H9 (cell line): ENCODE measurements around the gene MRPL40. TPM values are rescaled to one million over a fixed set of nuclear protein-coding genes. Genes with fewer than 3 reads are reported as not detected.

Source experiments
- DNase-seq: peaks from one replicate; pipeline ENCODE4 v3.0.0-alpha.2; 2017
- H2AFZ ChIP-seq: one replicate; pipeline ENCODE4 v1.6.1; 2013; ENCODE audit warnings: mild to moderate bottlenecking, low read length, control low read depth, moderate library complexity
- H2AK5ac ChIP-seq: 2 replicates; pipeline ENCODE4 v1.6.1; 2013; ENCODE audit warnings: low read length, control low read depth, mixed read lengths; ENCODE audit not compliant: insufficient read length
- H2BK120ac ChIP-seq: one replicate; pipeline ENCODE4 v1.6.1; 2013; ENCODE audit warnings: low read depth, mild to moderate bottlenecking, low read length, control low read depth, inconsistent platforms; ENCODE audit not compliant: poor library complexity, severe bottlenecking
- H2BK12ac ChIP-seq: 2 replicates; pipeline ENCODE4 v1.6.1; 2013; ENCODE audit warnings: low read length, control low read depth, mixed read lengths, low read depth; ENCODE audit not compliant: insufficient read length
- H2BK15ac ChIP-seq: 2 replicates; pipeline ENCODE4 v1.6.1; 2013; ENCODE audit warnings: low read depth, low read length, control low read depth
- H2BK20ac ChIP-seq: one replicate; pipeline ENCODE4 v1.6.1; 2013; ENCODE audit warnings: low read depth, mild to moderate bottlenecking, low read length, control low read depth, inconsistent platforms; ENCODE audit not compliant: poor library complexity, severe bottlenecking
- H2BK5ac ChIP-seq: 2 replicates; pipeline ENCODE4 v1.6.1; 2013; ENCODE audit warnings: low read length, control low read depth, mixed read lengths; ENCODE audit not compliant: insufficient read length
- H3K14ac ChIP-seq: 2 replicates; pipeline ENCODE4 v1.6.1; 2013; ENCODE audit warnings: low read length, control low read depth; ENCODE audit not compliant: insufficient read depth
- H3K18ac ChIP-seq: 2 replicates; pipeline ENCODE4 v1.6.1; 2013; ENCODE audit warnings: low read depth, mild to moderate bottlenecking, mixed read lengths, low read length, control low read depth; ENCODE audit not compliant: insufficient read length
- H3K23ac ChIP-seq: 2 replicates; pipeline ENCODE4 v1.6.1; 2013; ENCODE audit warnings: low read length, control low read depth, mixed read lengths, low read depth; ENCODE audit not compliant: insufficient read length
- H3K23me2 ChIP-seq: 2 replicates; pipeline ENCODE4 v1.6.1; 2013; ENCODE audit warnings: low read depth, mild to moderate bottlenecking, mixed read lengths, low read length, control low read depth; ENCODE audit not compliant: insufficient read length, poor library complexity, severe bottlenecking
- H3K27ac ChIP-seq: 2 replicates; pipeline ENCODE4 v1.5.1; 2013; ENCODE audit warnings: low read length, control low read depth, mixed read lengths, low read depth; ENCODE audit not compliant: insufficient read length
- H3K27me3 ChIP-seq: 2 replicates; pipeline ENCODE4 v1.6.1; 2013; ENCODE audit warnings: low read length, control low read depth, inconsistent platforms; ENCODE audit not compliant: insufficient read depth
- H3K4ac ChIP-seq: 2 replicates; pipeline ENCODE4 v1.6.1; 2013; ENCODE audit warnings: low read depth, mild to moderate bottlenecking, control low read depth, inconsistent platforms, low read length, moderate library complexity
- H3K4me1 ChIP-seq: 2 replicates; pipeline ENCODE4 v1.6.1; 2013; ENCODE audit warnings: low read length, control low read depth, inconsistent platforms; ENCODE audit not compliant: insufficient read depth
- H3K4me2 ChIP-seq: 2 replicates; pipeline ENCODE4 v1.6.1; 2013; ENCODE audit warnings: low read length, control low read depth, mixed read lengths; ENCODE audit not compliant: insufficient read length, insufficient read depth
- H3K56ac ChIP-seq: 2 replicates; pipeline ENCODE4 v1.6.1; 2013; ENCODE audit warnings: low read depth, mild to moderate bottlenecking, mixed read lengths, low read length, control low read depth; ENCODE audit not compliant: insufficient read length
- H3K79me1 ChIP-seq: 2 replicates; pipeline ENCODE4 v1.6.1; 2013; ENCODE audit warnings: low read depth, mild to moderate bottlenecking, moderate library complexity, low read length, control low read depth, inconsistent platforms; ENCODE audit not compliant: insufficient read depth, poor library complexity, severe bottlenecking
- H3K79me2 ChIP-seq: 2 replicates; pipeline ENCODE4 v1.6.1; 2013; ENCODE audit warnings: low read length, control low read depth, inconsistent platforms; ENCODE audit not compliant: insufficient read depth
- H3K9ac ChIP-seq: 2 replicates; pipeline ENCODE4 v1.6.1; 2013; ENCODE audit warnings: low read length, control low read depth, mixed read lengths; ENCODE audit not compliant: insufficient read length; ENCODE audit errors: extremely low read depth
- H3K9me3 ChIP-seq: one replicate; pipeline ENCODE4 v1.6.1; 2013; ENCODE audit warnings: low read depth, low read length, inconsistent platforms; ENCODE audit not compliant: control insufficient read depth
- H3T11ph ChIP-seq: one replicate; pipeline ENCODE4 v1.6.1; 2013; ENCODE audit warnings: mild to moderate bottlenecking, low read length, control low read depth, inconsistent platforms
- H4K20me1 ChIP-seq: one replicate; pipeline ENCODE4 v1.6.1; 2013; ENCODE audit not compliant: control insufficient read depth, insufficient read length, insufficient read depth
- H4K5ac ChIP-seq: 2 replicates; pipeline ENCODE4 v1.6.1; 2013; ENCODE audit warnings: low read depth, mild to moderate bottlenecking, mixed read lengths, low read length, control low read depth; ENCODE audit not compliant: insufficient read length
- H4K8ac ChIP-seq: replicated peaks from 2 replicates; pipeline ENCODE4 v1.6.1; 2013; ENCODE audit warnings: low read length, control low read depth, mixed read lengths, low read depth; ENCODE audit not compliant: insufficient read length
- H4K91ac ChIP-seq: 2 replicates; pipeline ENCODE4 v1.6.1; 2013; ENCODE audit warnings: low read depth, mild to moderate bottlenecking, moderate library complexity, mixed read lengths, low read length, control low read depth; ENCODE audit not compliant: insufficient read length
- H3K27ac Mint-ChIP-seq, 3 experiments: 2 replicates in 2 of 3; 3 replicates in 1 of 3; pipeline ENCODE4 v1.8.0; 2020 to 2021; ENCODE audit warnings: mixed read lengths in 3 of 3, mild to moderate bottlenecking in 1 of 3, moderate library complexity in 1 of 3
- H3K27me3 Mint-ChIP-seq: 2 replicates; pipeline ENCODE4 v1.8.0; 2021; ENCODE audit warnings: low read depth, mild to moderate bottlenecking, moderate library complexity, mixed read lengths
- H3K36me3 Mint-ChIP-seq, 3 experiments: 2 replicates in 2 of 3; 3 replicates in 1 of 3; pipeline ENCODE4 v1.8.0; 2020 to 2021; ENCODE audit warnings: low read depth in 3 of 3, mixed read lengths in 3 of 3; ENCODE audit not compliant: insufficient read depth in 1 of 3
- H3K4me1 Mint-ChIP-seq, 2 experiments: 2 replicates each; pipeline ENCODE4 v1.8.0; 2020; ENCODE audit warnings: mixed read lengths in 2 of 2
- H3K4me3 Mint-ChIP-seq, 2 experiments: 2 replicates in 1 of 2; 3 replicates in 1 of 2; pipeline ENCODE4 v1.8.0; 2020 to 2021; ENCODE audit warnings: mild to moderate bottlenecking in 2 of 2, mixed read lengths in 2 of 2, moderate library complexity in 1 of 2
- H3K9me3 Mint-ChIP-seq, 2 experiments: 2 replicates in 1 of 2; 3 replicates in 1 of 2; pipeline ENCODE4 v1.8.0; 2020; ENCODE audit warnings: mild to moderate bottlenecking in 2 of 2, mixed read lengths in 2 of 2, moderate library complexity in 1 of 2
- CTCF ChIP-seq: fragments of 200-600 bp; sonication (generic); conservative IDR thresholded peaks from 3 replicates; pipeline ENCODE4 v1.8.0; 2021; ENCODE audit warnings: antibody characterized with exemption, mild to moderate bottlenecking
- WGBS: extraction: QIAGEN DNeasy Blood & Tissue Kit; methylation state at CpG from one replicate; pipeline ENCODE4 v1.1.7; 2013; ENCODE audit warnings: missing lambda C conversion rate, low lambda C conversion rate, mixed read lengths; ENCODE audit not compliant: insufficient read length; ENCODE audit errors: extremely low coverage; 5-methylcytosine and 5-hydroxymethylcytosine counted together
- total RNA-seq: library from RNA; stranded (reverse); gene quantifications from 2 replicates; pipeline ENCODE4 v1.2.1, GENCODE V29; 2021

MRPL40 gene
- total RNA-seq, 1 experiment from 2014 or later = 15.2 TPM

GRCh38 chr22:19424186-19424500 is 8.2 kb upstream of the MRPL40 start:
- no peak overlapping the region for H3K14ac ChIP-seq
- no peak overlapping the region for H3K4ac ChIP-seq
- H4K5ac ChIP-seq = no peak overlapping the region
- H3K27me3 ChIP-seq = no peaks in the 10 kb centered on the region
- peaks cover 4 to 10% (median 4%) of the 10 kb centered on the region in 3 experiments; a peak in 5 of 7 replicates for H3K36me3 Mint-ChIP-seq
- H4K20me1 ChIP-seq = no peaks in the 10 kb centered on the region
- H3T11ph ChIP-seq = no peak overlapping the region
- H3K23me2 ChIP-seq = no peaks in the 10 kb centered on the region
- no peak for DNase-seq
- no peak overlapping the region for H2AFZ ChIP-seq
- no peak overlapping the region for H2BK15ac ChIP-seq
- WGBS = no CpG with 5 or more reads among the region's 3 CpGs
- H3K27ac Mint-ChIP-seq = no peak overlapping the region
- no peaks in the 10 kb centered on the region for H3K9me3 ChIP-seq
- no peak overlapping the region for H2BK20ac ChIP-seq
- H3K4me1 ChIP-seq = peaks cover 4% of the 10 kb centered on the region; the same call in 1 of the 2 replicates
- no peaks in the 10 kb centered on the region for H3K27me3 Mint-ChIP-seq
- H4K8ac ChIP-seq = no peak overlapping the region
- peaks cover 26% of the 10 kb centered on the region for H3K79me1 ChIP-seq
- no peak overlapping the region for H2AK5ac ChIP-seq
- H3K9me3 Mint-ChIP-seq = no peaks in the 10 kb centered on the region; a peak in 1 of 5 replicates
- H3K79me2 ChIP-seq = peaks cover 52% of the 10 kb centered on the region; the same call in 1 of the 2 replicates
- H3K9ac ChIP-seq = no peak overlapping the region
- H3K27ac ChIP-seq = no peak overlapping the region
- H3K18ac ChIP-seq = no peak overlapping the region
- H3K4me1 Mint-ChIP-seq = peaks cover 31 to 32% of the 10 kb centered on the region in 2 experiments
- H3K56ac ChIP-seq = no peak overlapping the region
- no peak for TF ChIP-seq CTCF
- no peak overlapping the region for H3K4me3 Mint-ChIP-seq
- H4K91ac ChIP-seq = no peak overlapping the region
- H3K4me2 ChIP-seq = no peak overlapping the region
- H3K23ac ChIP-seq = no peak overlapping the region
- H2BK12ac ChIP-seq = no peak overlapping the region
- H2BK5ac ChIP-seq = no peak overlapping the region
- no peak overlapping the region for H2BK120ac ChIP-seq
